ENCODE data around the gene SLC39A11.

The SLC39A11 gene

DNA sequence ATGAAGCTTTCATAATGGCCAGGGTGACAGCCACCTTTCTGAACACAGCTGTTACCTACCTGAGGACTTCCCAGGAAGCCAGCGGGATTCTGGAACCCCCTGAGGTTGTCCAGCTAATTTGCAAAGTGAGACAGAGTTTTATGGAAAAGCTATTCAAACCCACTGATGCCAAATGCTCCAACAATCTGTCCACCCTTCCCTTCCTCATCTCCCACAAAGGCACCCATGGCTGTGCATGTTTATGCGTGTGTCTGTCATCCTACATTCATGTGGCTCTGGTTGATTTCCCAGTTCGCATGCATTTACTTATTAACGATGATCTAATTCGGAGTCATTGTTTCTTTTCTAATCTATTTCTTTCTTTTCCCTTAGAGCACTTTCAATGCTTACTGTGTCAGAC is 217.1 kb downstream of the SLC39A11 start:
- no peaks in the 10 kb centered on the region for H3K4me1 ChIP-seq (ENCODE audit: control insufficient read depth, insufficient read depth, low read length, poor library complexity, severe bottlenecking)
- no peak overlapping the region for H3K4me3 ChIP-seq (ENCODE audit: extremely low read depth, insufficient read depth, low read length, poor library complexity, severe bottlenecking)
- WGBS, 2 experiments (ENCODE audit: insufficient coverage in 2 of 2), result 92 to 100% methylated on average over 3 of the region's 5 CpGs
- no peaks in the 10 kb centered on the region for H3K36me3 ChIP-seq (ENCODE audit: control insufficient read depth, insufficient read depth, low read length)
- H3K27ac ChIP-seq (ENCODE audit: low read depth, low read length, severe bottlenecking), result no peak overlapping the region
- H3K9me3 ChIP-seq (ENCODE audit: control insufficient read depth, low read length), result peaks cover 29% of the 10 kb centered on the region

DNA sequence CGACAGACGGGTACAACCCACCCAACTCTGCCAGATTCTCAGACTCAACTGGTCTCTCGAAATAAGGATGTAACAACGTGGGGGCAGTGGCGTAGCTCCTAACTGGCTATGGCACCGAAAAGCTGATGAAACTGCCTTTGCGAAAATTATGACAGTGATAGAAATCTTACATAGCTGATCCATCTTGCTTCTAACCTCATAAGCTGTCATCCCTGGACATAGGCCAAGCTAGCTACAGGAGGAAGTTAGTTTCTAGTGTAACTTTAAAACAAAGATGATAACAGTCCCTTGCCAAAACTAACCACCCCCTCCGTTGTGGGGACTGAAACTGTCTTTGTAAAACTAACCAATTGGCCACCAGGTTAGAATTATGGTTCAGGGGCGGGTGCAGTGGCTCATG is 220.1 kb downstream of the SLC39A11 start:
- Histone ChIP-seq H3K27ac (ENCODE audit: low read depth, low read length, severe bottlenecking) (no peak overlapping the region), H3K4me1 (ENCODE audit: control insufficient read depth, insufficient read depth, low read length, poor library complexity, severe bottlenecking) (no peaks in the 10 kb centered on the region), H3K4me3 (ENCODE audit: extremely low read depth, insufficient read depth, low read length, poor library complexity, severe bottlenecking) (no peak overlapping the region), H3K36me3 (ENCODE audit: control insufficient read depth, insufficient read depth, low read length) (no peaks in the 10 kb centered on the region), H3K9me3 (ENCODE audit: control insufficient read depth, low read length) (peaks cover 17% of the 10 kb centered on the region)
- WGBS, 2 experiments (ENCODE audit: insufficient coverage in 2 of 2), result 90 to 96% methylated on average over 2 to 7 of the region's 9 CpGs

DNA sequence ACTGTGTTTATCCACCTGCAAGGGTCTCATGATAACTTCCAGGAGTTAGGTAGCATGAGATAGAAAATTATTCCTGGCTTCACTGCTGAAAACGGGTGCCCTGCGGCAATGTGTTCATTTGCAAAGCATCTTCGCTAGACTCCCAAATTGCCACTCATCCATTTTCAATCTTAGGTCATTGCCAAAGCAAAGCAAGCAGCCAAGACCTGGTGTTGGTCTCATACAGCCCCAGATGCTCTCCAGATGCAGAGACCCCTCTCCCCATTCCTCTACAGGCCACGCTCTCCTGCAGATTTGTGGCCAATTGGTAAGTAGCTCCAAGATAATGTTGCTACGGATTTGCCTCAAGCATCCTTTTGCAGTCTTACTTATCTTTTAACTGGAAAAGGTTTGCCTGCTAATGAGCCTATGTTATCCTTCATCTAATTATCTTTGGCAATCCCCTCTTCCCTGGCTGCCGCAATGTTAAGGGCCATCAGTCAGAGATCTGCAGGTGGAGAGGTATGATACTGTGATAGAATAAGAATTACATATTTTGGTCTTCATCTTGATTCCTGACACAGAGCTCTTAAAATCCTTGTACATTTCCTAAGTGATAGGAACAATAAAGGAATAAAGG is 222.0 kb downstream of the SLC39A11 start:
- no peak overlapping the region for H3K4me3 ChIP-seq (ENCODE audit: extremely low read depth, insufficient read depth, low read length, poor library complexity, severe bottlenecking)
- no peak overlapping the region for H3K27ac ChIP-seq (ENCODE audit: low read depth, low read length, severe bottlenecking)
- 62 to 89% methylated on average over 4 of the region's 6 CpGs for WGBS, 2 experiments (ENCODE audit: insufficient coverage in 2 of 2)
- H3K36me3 ChIP-seq (ENCODE audit: control insufficient read depth, insufficient read depth, low read length), result no peaks in the 10 kb centered on the region
- peaks cover 4% of the 10 kb centered on the region for H3K9me3 ChIP-seq (ENCODE audit: control insufficient read depth, low read length)
- no peaks in the 10 kb centered on the region for H3K4me1 ChIP-seq (ENCODE audit: control insufficient read depth, insufficient read depth, low read length, poor library complexity, severe bottlenecking)

DNA sequence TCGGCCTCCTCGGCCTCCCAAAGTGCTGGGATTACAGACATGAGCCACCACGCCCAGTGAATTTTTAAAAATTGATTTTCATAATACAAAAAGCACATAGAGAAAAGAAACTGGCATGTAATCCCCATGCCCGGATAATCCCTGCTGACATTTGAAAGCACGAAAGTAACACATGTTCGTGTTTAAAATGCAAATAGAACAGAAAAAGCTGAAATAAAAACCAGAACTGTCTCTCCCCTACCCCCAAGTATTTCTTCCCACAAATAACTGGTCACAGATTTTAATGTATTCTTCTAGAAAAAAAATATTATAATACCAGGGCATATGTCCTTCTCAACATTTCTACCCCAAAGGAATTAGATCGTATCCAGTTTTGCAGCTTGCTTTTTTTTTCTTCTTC is 222.9 kb downstream of the SLC39A11 start:
- no peaks in the 10 kb centered on the region for H3K4me1 ChIP-seq (ENCODE audit: control insufficient read depth, insufficient read depth, low read length, poor library complexity, severe bottlenecking)
- no peak overlapping the region for H3K4me3 ChIP-seq (ENCODE audit: extremely low read depth, insufficient read depth, low read length, poor library complexity, severe bottlenecking)
- H3K9me3 ChIP-seq (ENCODE audit: control insufficient read depth, low read length), result peaks cover 4% of the 10 kb centered on the region
- H3K27ac ChIP-seq (ENCODE audit: low read depth, low read length, severe bottlenecking), result no peak overlapping the region
- H3K36me3 ChIP-seq (ENCODE audit: control insufficient read depth, insufficient read depth, low read length), result no peaks in the 10 kb centered on the region
- 94 to 100% methylated on average over 3 to 4 of the region's 7 CpGs for WGBS, 2 experiments (ENCODE audit: insufficient coverage in 2 of 2)

DNA sequence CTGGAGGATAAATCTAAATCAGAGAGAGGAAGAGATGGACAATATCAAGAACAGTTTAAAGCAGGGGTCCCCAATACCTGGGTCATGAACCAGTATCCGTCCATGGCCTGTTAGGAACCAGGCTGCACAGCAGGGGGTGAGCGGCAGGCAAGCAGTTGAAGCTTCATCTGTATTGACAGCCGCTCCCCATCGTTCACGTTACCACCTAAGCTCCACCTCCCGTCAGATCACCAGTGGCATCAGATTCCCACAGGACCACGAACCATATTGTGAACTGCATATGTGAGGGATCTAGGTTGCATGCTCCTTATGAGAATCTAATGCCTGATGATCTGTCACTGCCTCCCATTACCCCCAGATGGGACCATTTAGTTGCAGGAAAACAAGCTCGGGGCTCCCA is 226.5 kb downstream of the SLC39A11 start:
- H3K9me3 ChIP-seq (ENCODE audit: control insufficient read depth, low read length), result peaks cover 4% of the 10 kb centered on the region
- no peak overlapping the region for H3K4me3 ChIP-seq (ENCODE audit: extremely low read depth, insufficient read depth, low read length, poor library complexity, severe bottlenecking)
- no peaks in the 10 kb centered on the region for H3K36me3 ChIP-seq (ENCODE audit: control insufficient read depth, insufficient read depth, low read length)
- H3K27ac ChIP-seq (ENCODE audit: low read depth, low read length, severe bottlenecking), result no peak overlapping the region
- WGBS, 2 experiments (ENCODE audit: insufficient coverage in 2 of 2), result 83 to 98% methylated on average over 1 to 3 of the region's 8 CpGs
- H3K4me1 ChIP-seq (ENCODE audit: control insufficient read depth, insufficient read depth, low read length, poor library complexity, severe bottlenecking), result no peaks in the 10 kb centered on the region

DNA sequence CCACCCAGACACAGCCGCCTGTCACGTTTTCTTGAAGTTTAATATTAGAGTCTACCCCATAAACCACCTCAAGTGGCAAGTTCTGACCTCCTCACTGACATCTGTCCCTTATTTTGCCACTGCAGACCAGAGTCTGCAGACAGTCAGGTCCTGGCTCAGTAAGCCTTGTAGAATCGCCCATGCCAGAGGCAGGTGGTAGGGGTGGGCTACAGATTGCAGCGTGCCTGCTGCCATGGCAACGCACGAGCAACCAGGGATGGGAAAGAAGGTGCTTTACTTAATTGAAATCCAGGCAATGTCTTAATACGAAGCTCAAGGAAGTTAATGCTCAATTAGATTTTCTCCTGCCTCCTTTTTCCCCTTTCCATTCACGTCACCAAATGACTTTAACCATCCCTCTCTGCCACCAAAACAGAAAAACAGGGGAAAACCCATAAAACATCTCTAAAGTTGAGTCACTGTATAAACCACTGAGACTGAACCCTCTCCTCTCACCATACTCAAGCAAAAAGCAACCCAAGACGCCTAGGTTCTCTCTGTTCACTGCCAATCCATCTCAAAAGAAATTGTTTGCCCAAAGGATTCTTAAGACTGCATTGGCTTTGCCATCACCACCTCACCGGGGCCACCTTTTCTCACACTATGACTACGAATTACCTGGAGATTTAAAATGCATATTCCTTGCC is 228.8 kb downstream of the SLC39A11 start:
- no peak overlapping the region for H3K4me3 ChIP-seq (ENCODE audit: extremely low read depth, insufficient read depth, low read length, poor library complexity, severe bottlenecking)
- H3K4me1 ChIP-seq (ENCODE audit: control insufficient read depth, insufficient read depth, low read length, poor library complexity, severe bottlenecking), result no peaks in the 10 kb centered on the region
- 89 to 91% methylated on average over 11 of the region's 11 CpGs for WGBS, 2 experiments (ENCODE audit: insufficient coverage in 2 of 2)
- no peak overlapping the region for H3K27ac ChIP-seq (ENCODE audit: low read depth, low read length, severe bottlenecking)
- H3K9me3 ChIP-seq (ENCODE audit: control insufficient read depth, low read length), result peaks cover 4% of the 10 kb centered on the region
- no peaks in the 10 kb centered on the region for H3K36me3 ChIP-seq (ENCODE audit: control insufficient read depth, insufficient read depth, low read length)

DNA sequence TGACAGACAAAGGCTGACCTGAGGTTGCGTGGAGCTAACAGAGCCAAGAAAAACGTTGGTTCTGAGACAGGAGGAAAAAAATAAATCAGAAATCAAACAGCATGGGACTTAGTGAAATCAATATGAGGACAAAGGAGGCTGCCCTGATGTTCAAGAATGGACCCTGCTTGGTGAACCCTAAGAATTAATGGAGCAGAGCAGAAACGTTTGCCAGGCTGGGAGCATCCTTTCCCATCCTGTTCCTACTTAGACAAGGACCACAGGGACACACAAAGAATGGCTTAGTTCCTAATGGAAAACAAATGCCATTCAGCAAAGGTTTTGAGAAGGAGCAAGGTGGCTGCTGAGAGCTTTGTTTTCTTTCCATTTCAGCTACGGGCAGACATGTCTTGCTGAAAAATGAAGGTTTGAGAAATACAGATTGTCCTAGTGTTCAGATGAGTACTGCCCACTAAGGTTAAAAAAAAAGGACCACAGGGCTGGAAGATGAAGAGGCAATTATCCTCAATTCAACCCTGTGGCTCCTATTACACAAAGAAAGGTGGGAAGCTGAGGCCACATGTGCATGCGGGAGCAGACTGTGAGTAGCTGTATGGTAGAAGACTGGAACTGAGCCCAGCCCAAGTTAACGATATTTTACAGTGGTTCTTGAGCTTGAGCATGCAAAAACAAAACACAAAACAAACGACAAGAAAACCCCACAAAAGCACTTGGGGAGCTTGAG is 230.1 kb downstream of the SLC39A11 start:
- Histone ChIP-seq H3K9me3 (ENCODE audit: control insufficient read depth, low read length) (peaks cover 12% of the 10 kb centered on the region), H3K27ac (ENCODE audit: low read depth, low read length, severe bottlenecking) (no peak overlapping the region)
- 81 to 88% methylated on average over 3 to 4 of the region's 7 CpGs for WGBS, 2 experiments (ENCODE audit: insufficient coverage in 2 of 2)

DNA sequence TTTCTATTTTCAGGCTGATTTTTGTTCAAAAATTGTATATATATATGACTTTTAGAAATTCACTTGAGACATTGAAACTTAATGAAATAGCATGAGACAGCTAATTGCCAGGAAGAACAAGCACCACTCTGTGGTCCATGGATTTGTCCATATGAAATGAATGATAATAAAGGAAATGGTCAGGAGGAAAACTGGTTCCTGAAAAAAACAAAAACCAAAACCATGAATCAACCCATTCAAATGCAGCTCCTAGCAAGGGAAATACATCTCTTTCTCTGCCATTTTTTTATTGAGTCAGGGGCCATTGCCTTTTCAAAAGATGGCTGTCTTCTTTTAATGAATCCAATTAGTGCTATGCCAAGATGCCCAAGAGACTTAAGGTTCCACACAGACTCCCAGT is 230.7 kb downstream of the SLC39A11 start:
- H3K27ac ChIP-seq (ENCODE audit: low read depth, low read length, severe bottlenecking), result no peak overlapping the region
- H3K36me3 ChIP-seq (ENCODE audit: control insufficient read depth, insufficient read depth, low read length), result no peaks in the 10 kb centered on the region
- H3K9me3 ChIP-seq (ENCODE audit: control insufficient read depth, low read length), result peaks cover 12% of the 10 kb centered on the region
- H3K4me3 ChIP-seq (ENCODE audit: extremely low read depth, insufficient read depth, low read length, poor library complexity, severe bottlenecking), result no peak overlapping the region
- no peaks in the 10 kb centered on the region for H3K4me1 ChIP-seq (ENCODE audit: control insufficient read depth, insufficient read depth, low read length, poor library complexity, severe bottlenecking)

More for the DNA sequence above, 230.1 kb downstream of the SLC39A11 start:
- H3K36me3 ChIP-seq (ENCODE audit: control insufficient read depth, insufficient read depth, low read length), result no peaks in the 10 kb centered on the region
- no peaks in the 10 kb centered on the region for H3K4me1 ChIP-seq (ENCODE audit: control insufficient read depth, insufficient read depth, low read length, poor library complexity, severe bottlenecking)
- H3K4me3 ChIP-seq (ENCODE audit: extremely low read depth, insufficient read depth, low read length, poor library complexity, severe bottlenecking), result no peak overlapping the region

DNA sequence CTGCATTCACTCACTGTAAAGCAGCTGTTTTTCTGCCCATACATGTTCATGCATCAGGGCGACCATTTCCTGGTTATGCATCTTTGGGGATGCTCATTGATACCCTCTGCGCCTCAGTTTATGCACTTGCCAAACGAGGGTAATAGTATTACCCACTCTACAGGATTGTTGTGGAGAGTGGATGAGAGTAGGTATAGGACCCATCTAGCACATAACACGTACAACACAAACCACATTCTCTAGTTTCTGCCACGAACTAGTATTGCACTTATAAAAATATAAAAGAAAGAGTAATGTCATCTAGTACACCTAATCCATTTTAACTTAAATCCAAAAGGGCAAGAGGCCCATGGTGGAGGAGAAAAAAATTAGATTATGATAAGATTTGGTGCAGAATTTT is 231.7 kb downstream of the SLC39A11 start:
- H3K4me3 ChIP-seq (ENCODE audit: extremely low read depth, insufficient read depth, low read length, poor library complexity, severe bottlenecking), result no peak overlapping the region
- no peaks in the 10 kb centered on the region for H3K36me3 ChIP-seq (ENCODE audit: control insufficient read depth, insufficient read depth, low read length)
- peaks cover 8% of the 10 kb centered on the region for H3K9me3 ChIP-seq (ENCODE audit: control insufficient read depth, low read length)
- 80 to 100% methylated on average over 1 to 2 of the region's 5 CpGs for WGBS, 2 experiments (ENCODE audit: insufficient coverage in 2 of 2)
- no peaks in the 10 kb centered on the region for H3K4me1 ChIP-seq (ENCODE audit: control insufficient read depth, insufficient read depth, low read length, poor library complexity, severe bottlenecking)
- no peak overlapping the region for H3K27ac ChIP-seq (ENCODE audit: low read depth, low read length, severe bottlenecking)

DNA sequence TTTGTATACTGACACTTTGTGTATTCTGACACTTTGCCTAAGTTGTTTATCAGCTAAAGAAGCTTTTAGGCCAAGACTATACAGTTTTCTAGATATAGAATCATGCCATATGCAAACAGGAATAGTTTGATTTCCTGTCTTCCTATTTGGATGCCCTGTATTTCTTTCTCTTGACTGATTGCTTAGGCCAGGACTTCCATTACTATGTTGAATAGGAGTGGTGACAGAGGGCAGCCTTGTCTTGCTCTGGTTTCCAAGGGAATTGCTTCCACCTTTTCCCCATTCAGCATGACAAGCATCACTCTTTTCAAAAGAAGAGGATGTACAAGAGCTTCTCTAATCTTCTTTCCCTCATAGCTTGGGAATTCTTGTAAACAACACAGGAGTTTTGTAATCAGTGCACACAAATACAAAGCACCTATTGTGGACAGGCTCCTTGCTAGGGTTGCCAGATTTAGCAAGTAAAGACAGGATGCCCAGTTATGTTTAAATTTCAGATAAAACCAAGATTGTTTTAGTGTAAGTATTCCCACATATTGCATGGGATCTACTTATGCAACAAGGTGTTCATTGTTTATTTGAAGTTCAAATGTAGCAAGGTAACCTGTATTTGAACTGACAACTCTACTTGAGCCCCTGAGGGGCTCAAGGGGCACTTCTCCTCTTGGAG is 233.5 kb downstream of the SLC39A11 start:
- no peak overlapping the region for H3K27ac ChIP-seq (ENCODE audit: low read depth, low read length, severe bottlenecking)
- H3K9me3 ChIP-seq (ENCODE audit: control insufficient read depth, low read length), result peaks cover 8% of the 10 kb centered on the region
- H3K4me3 ChIP-seq (ENCODE audit: extremely low read depth, insufficient read depth, low read length, poor library complexity, severe bottlenecking), result no peak overlapping the region
- no peaks in the 10 kb centered on the region for H3K4me1 ChIP-seq (ENCODE audit: control insufficient read depth, insufficient read depth, low read length, poor library complexity, severe bottlenecking)
- no peaks in the 10 kb centered on the region for H3K36me3 ChIP-seq (ENCODE audit: control insufficient read depth, insufficient read depth, low read length)
